Right lobe of liver (tissue), 4 donors: ENCODE measurements around the gene NPIPB6.

ENCODE experiments used
- POLR2A ChIP-seq: fragments of 450-650 bp; IDR thresholded peaks from one replicate; pipeline ENCODE4 v1.6.1; 2017; ENCODE audit warnings: antibody characterized with exemption, mild to moderate bottlenecking
- TF ChIP-seq, protein P1 (sequence below), 4 donors: fragments of 200-600 bp in 3 of 4; fragments of 450-650 bp in 1 of 4; IDR thresholded peaks; one replicate each; pipeline versions ENCODE4 v1.5.1 to v1.8.0; 2016 to 2022; ENCODE audit warnings: antibody characterized with exemption in 4 of 4, mild to moderate bottlenecking in 2 of 4
- donor health status: DM: no; HTN: no; CAD: no.
- donor health status: DM: no; HTN: no; CAD: no.
- donor health status: DM: no; HTN: yes; CAD: no.

GRCh38 chr16:28298511-28298878, 64.8 kb downstream of the NPIPB6 start:
- TF ChIP-seq POLR2A = no peak
- TF ChIP-seq, protein P1, sequence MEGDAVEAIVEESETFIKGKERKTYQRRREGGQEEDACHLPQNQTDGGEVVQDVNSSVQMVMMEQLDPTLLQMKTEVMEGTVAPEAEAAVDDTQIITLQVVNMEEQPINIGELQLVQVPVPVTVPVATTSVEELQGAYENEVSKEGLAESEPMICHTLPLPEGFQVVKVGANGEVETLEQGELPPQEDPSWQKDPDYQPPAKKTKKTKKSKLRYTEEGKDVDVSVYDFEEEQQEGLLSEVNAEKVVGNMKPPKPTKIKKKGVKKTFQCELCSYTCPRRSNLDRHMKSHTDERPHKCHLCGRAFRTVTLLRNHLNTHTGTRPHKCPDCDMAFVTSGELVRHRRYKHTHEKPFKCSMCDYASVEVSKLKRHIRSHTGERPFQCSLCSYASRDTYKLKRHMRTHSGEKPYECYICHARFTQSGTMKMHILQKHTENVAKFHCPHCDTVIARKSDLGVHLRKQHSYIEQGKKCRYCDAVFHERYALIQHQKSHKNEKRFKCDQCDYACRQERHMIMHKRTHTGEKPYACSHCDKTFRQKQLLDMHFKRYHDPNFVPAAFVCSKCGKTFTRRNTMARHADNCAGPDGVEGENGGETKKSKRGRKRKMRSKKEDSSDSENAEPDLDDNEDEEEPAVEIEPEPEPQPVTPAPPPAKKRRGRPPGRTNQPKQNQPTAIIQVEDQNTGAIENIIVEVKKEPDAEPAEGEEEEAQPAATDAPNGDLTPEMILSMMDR (IDR thresholded peaks at IDR 0.05) = no peak
